Suprapubic skin (tissue), 4 donors: ENCODE measurements around the gene FAM241A. TPM values are rescaled to one million over a fixed set of nuclear protein-coding genes. Genes with fewer than 3 reads are reported as not detected.

Experiments used
- DNase-seq, 2 donors: peaks; one replicate each; pipeline ENCODE4 v3.0.0-alpha.2; 2019; ENCODE audit warnings: low spot score in 2 of 2
- H3K27ac ChIP-seq: fragments of 200-600 bp; sonication (generic); one replicate; pipeline ENCODE4 v1.5.1; 2019
- H3K27me3 ChIP-seq: fragments of 200-600 bp; sonication (generic); one replicate; pipeline ENCODE4 v1.5.1; 2019
- H3K36me3 ChIP-seq: fragments of 200-600 bp; sonication (generic); one replicate; pipeline ENCODE4 v1.5.1; 2019
- H3K4me1 ChIP-seq: fragments of 200-600 bp; sonication (generic); one replicate; pipeline ENCODE4 v1.5.1; 2019
- H3K4me3 ChIP-seq: fragments of 200-600 bp; sonication (generic); one replicate; pipeline ENCODE4 v1.5.1; 2019; ENCODE audit warnings: mild to moderate bottlenecking
- H3K9me3 ChIP-seq: fragments of 200-600 bp; sonication (generic); one replicate; pipeline ENCODE4 v1.5.1; 2019
- EP300 ChIP-seq: sonication (generic); formaldehyde crosslinking; IDR thresholded peaks from one replicate; pipeline ENCODE4 v1.6.1; 2017; ENCODE audit warnings: antibody characterized with exemption
- POLR2A ChIP-seq, 2 donors: fragments of 450-650 bp; IDR thresholded peaks; one replicate each; pipeline ENCODE4 v1.6.1; 2017; ENCODE audit warnings: antibody characterized with exemption in 2 of 2, mild to moderate bottlenecking in 2 of 2, moderate library complexity in 2 of 2
- POLR2AphosphoS5 ChIP-seq, 3 donors: sonication (generic); formaldehyde crosslinking; IDR thresholded peaks; one replicate each; pipeline ENCODE4 v1.6.1; 2017; ENCODE audit warnings: antibody characterized with exemption in 3 of 3
- WGBS: methylation state at CpG from one replicate; pipeline ENCODE4 v1.1.5; 2018; 5-methylcytosine and 5-hydroxymethylcytosine counted together
- total RNA-seq, 4 donors: library from RNA; depleted of rRNA; stranded (reverse); fragments of >200 nt; gene quantifications; one replicate each; pipeline ENCODE4 v1.1.0, GENCODE V29; 2016
- TF ChIP-seq, protein P1 (sequence below), 2 donors: fragments of 200-600 bp in 1 of 2; fragments of 450-650 bp in 1 of 2; sonication (generic) in 1 of 2; IDR thresholded peaks; one replicate each; pipeline ENCODE4 v1.5.1; 2016 to 2019; ENCODE audit warnings: antibody characterized with exemption in 2 of 2, mild to moderate bottlenecking in 1 of 2, moderate library complexity in 1 of 2

FAM241A gene
- total RNA-seq, 4 donors from 2014 or later: 2.8 to 3.7 (median 3.4) TPM

GRCh38 chr4:112136551-112136950 lies 8.7 kb upstream of the FAM241A start:
- no peak for DNase-seq
- Histone ChIP-seq H3K27ac (no peak overlapping the region), H3K36me3 (no peaks in the 10 kb centered on the region), H3K4me1 (no peaks in the 10 kb centered on the region), H3K27me3 (peaks cover 3% of the 10 kb centered on the region), H3K9me3 (no peaks in the 10 kb centered on the region), H3K4me3 (no peak overlapping the region)
- no peak for TF ChIP-seq EP300
- no peak for TF ChIP-seq POLR2A (IDR thresholded peaks at IDR 0.05)
- TF ChIP-seq, protein P1, sequence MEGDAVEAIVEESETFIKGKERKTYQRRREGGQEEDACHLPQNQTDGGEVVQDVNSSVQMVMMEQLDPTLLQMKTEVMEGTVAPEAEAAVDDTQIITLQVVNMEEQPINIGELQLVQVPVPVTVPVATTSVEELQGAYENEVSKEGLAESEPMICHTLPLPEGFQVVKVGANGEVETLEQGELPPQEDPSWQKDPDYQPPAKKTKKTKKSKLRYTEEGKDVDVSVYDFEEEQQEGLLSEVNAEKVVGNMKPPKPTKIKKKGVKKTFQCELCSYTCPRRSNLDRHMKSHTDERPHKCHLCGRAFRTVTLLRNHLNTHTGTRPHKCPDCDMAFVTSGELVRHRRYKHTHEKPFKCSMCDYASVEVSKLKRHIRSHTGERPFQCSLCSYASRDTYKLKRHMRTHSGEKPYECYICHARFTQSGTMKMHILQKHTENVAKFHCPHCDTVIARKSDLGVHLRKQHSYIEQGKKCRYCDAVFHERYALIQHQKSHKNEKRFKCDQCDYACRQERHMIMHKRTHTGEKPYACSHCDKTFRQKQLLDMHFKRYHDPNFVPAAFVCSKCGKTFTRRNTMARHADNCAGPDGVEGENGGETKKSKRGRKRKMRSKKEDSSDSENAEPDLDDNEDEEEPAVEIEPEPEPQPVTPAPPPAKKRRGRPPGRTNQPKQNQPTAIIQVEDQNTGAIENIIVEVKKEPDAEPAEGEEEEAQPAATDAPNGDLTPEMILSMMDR (IDR thresholded peaks at IDR 0.05): no peak
- no peak for TF ChIP-seq POLR2AphosphoS5 (IDR thresholded peaks at IDR 0.05)
- 81% methylated on average over 5 of the region's 5 CpGs for whole genome bisulfite sequencing

DNA sequence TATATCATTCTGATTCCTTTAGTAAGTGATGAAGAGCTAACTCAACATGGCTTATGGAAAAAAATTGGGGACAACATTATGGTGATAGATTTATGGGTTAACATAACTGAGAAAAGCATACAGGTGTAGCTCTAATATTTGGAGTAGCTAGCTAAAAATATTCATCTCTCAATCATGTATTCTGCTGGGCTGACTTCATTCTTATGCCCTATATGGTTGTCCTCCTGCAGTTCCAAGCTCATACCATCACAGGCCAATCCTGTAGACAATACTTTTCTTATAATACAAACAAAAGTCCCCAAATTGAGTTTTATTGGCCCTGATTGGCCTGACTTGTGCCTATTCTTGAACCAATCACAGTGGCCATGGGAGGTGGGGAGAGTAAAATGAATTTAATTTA lies 6.7 kb upstream of the FAM241A start:
- Histone ChIP-seq H3K36me3 (no peaks in the 10 kb centered on the region), H3K27me3 (peaks cover 3% of the 10 kb centered on the region), H3K4me1 (no peaks in the 10 kb centered on the region), H3K4me3 (no peak overlapping the region), H3K27ac (no peak overlapping the region), H3K9me3 (no peaks in the 10 kb centered on the region)
- no peak for DNase-seq
- TF ChIP-seq POLR2AphosphoS5 (IDR thresholded peaks at IDR 0.05) (no peak), POLR2A (IDR thresholded peaks at IDR 0.05) (no peak), EP300 (no peak)
- TF ChIP-seq, protein P1 (IDR thresholded peaks at IDR 0.05): no peak

DNA sequence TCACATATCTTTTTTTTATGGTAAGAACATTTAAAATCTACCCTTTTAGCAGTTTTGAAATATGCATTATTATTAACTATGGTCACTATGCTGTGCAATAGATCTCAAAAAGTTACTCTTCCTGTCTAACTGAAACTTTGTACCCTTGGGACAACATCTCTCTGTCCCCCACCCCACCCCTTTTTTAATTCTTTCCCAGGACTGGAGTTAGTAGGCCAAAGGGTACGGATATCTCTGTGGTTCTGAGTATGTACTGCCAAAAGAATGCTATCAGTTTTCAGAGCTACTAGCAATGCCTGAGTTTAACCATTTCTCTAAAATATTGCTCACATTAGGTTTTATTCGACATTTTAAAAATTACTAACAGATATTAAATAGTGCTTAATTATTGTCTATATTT lies 4.7 kb upstream of the FAM241A start:
- 67% methylated on average over 2 of the region's 2 CpGs for WGBS
- Histone ChIP-seq H3K4me1 (peaks cover 5% of the 10 kb centered on the region), H3K27ac (no peak overlapping the region), H3K36me3 (no peaks in the 10 kb centered on the region), H3K9me3 (no peaks in the 10 kb centered on the region), H3K27me3 (no peaks in the 10 kb centered on the region), H3K4me3 (no peak overlapping the region)
- no peak for TF ChIP-seq POLR2A (IDR thresholded peaks at IDR 0.05)
- DNase-seq: no peak

DNA sequence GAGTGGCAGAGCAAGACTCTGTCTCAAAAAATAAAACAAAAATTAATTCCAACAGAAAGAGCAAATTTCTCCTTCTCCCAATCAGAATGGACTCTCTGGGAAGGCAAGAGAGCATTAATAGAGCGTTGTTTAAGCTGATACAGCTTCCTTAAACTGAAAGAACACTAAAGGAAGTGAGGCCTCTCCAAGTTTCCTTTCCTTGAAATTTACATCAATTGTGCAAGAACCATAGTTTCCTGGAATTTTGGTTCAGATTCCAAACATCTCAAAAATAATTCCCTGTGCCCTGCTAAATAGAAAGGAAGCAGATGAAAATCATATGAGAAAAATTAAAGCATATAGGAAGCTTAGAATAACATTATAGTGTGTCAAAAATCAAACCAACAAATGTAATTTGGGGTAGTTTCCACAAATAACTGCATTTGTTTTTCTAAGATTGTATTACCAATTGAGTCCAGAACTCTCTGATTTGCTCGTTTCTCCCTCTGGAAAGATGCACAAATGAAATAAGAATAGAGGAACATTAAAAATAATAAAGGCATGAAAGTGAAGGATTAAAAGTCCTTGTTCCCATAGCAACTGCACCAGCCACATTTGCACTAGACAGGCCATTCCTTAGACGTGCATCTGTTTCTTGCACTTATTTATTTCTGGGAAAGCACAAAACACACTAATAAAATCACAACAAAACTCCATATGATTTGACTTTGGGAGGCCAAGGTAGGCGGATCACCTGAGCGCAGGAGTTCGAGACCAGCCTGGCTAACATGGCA lies 3.7 kb upstream of the FAM241A start:
- 66% methylated on average over 6 of the region's 6 CpGs for WGBS
- no peaks in the 10 kb centered on the region for H3K36me3 ChIP-seq
- no peak for DNase-seq
- peaks cover 9% of the 10 kb centered on the region for H3K4me1 ChIP-seq
- H3K27me3 ChIP-seq: no peaks in the 10 kb centered on the region
- H3K4me3 ChIP-seq: no peak overlapping the region
- no peak overlapping the region for H3K27ac ChIP-seq
- TF ChIP-seq EP300 (no peak), POLR2AphosphoS5 (IDR thresholded peaks at IDR 0.05) (no peak), POLR2A (IDR thresholded peaks at IDR 0.05) (no peak)
- TF ChIP-seq, protein P1 (IDR thresholded peaks at IDR 0.05): no peak
- no peaks in the 10 kb centered on the region for H3K9me3 ChIP-seq

- H3K9me3 ChIP-seq: no peaks in the 10 kb centered on the region
- H3K27ac ChIP-seq: no peak overlapping the region
- no peak for DNase-seq
- no peaks in the 10 kb centered on the region for H3K36me3 ChIP-seq
- WGBS: 84% methylated on average over 2 of the region's 2 CpGs
- H3K4me3 ChIP-seq: no peak overlapping the region
- H3K4me1 ChIP-seq: peaks cover 13% of the 10 kb centered on the region
- no peak for TF ChIP-seq POLR2A (IDR thresholded peaks at IDR 0.05)
- no peaks in the 10 kb centered on the region for H3K27me3 ChIP-seq
These were observed 3.1 kb upstream of the FAM241A start for GRCh38 chr4:112142182-112142581.

GRCh38 chr4:112143781-112144180 lies 1.5 kb upstream of the FAM241A start:
- Histone ChIP-seq H3K9me3 (no peaks in the 10 kb centered on the region), H3K36me3 (no peaks in the 10 kb centered on the region), H3K4me1 (peaks cover 13% of the 10 kb centered on the region), H3K27ac (no peak overlapping the region), H3K4me3 (no peak overlapping the region), H3K27me3 (no peaks in the 10 kb centered on the region)
- WGBS: 94% methylated on average over 3 of the region's 3 CpGs
- no peak for TF ChIP-seq POLR2AphosphoS5 (IDR thresholded peaks at IDR 0.05)
- TF ChIP-seq, protein P1 (IDR thresholded peaks at IDR 0.05): no peak
- no peak for TF ChIP-seq EP300
- TF ChIP-seq POLR2A (IDR thresholded peaks at IDR 0.05): no peak
- no peak for DNase-seq
